Stimulated activated CD8-positive, alpha-beta memory T cell treated with anti-CD3 and anti-CD28 coated beads, Interleukin-7, amount 100 ng/mL, for 4 hours (primary cell): ENCODE results near the gene ARHGEF28.

Experiments
- DNase-seq, 2 donors: peaks; one replicate each; pipeline ENCODE4 v3.0.0-alpha.2; 2020; ENCODE audit warnings: low read depth in 2 of 2

Gene ARHGEF28

DNA sequence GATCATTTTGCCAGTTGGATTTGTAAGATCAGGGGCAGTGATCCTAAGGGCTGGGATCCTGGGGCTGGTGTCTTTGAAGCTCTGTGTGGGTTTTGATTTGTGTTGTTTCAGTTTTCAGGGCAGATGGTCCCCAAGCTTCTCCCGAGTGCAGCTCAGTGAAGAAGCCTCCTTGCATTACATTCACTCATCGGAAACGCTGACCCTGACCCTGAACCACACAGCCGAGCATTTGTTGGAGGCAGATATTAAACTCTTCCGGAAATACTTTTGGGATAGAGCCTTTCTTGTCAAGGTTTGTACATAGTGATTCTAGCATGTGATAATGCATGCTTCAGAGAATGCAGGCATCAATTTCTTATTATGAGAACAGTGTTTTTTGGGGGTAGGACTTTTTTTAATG is 150.4 kb downstream of the ARHGEF28 start:
- no peak for DNase-seq

GRCh38 chr5:73777192-73777591 is 151.2 kb downstream of the ARHGEF28 start:
- no peak for DNase-seq

- DNase-seq: no peak
Measured at GRCh38 chr5:73780302-73781080, 154.5 kb downstream of the ARHGEF28 start.

- no peak for DNase-seq
Measured at GRCh38 chr5:73781107-73781768, 155.2 kb downstream of the ARHGEF28 start.

- no peak for DNase-seq
Measured at GRCh38 chr5:73783828-73784227, 157.8 kb downstream of the ARHGEF28 start.

DNA sequence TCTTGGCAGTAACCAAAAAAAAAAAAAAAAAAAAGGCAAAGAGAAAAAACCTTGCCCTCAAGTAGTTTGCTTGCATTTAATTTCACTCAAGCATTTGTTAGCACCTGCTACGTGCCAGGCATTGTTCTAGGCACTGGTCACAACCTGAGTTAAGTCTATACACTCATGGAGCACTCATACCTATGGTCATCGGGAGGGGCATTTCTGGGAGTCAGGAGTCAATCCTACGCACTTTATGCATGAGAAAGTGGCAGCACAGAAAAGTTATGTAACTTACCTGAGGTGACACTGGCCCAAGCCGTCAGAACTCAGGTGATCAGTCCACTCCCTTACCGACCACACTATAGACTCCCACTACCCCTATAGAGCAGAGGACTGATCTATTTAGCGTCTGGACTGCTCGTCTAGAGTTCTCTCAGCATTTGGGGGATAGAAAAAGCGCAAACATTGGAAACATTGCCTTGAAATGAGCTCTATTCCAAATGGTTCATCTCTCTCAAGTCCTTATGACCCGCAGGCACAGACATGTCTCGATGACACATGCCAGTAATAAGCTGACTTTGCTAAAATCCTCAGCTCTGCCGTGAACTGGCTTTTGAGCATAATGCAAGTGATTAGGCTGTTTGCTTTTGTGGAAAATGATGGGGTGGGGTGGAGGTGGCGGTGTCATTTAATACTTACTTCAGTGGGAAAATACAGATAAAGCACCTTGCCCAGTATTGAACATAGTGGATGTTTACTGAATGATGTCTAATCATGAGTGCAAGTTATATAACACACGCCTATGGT is 160.2 kb downstream of the ARHGEF28 start:
- DNase-seq: no peak

DNA sequence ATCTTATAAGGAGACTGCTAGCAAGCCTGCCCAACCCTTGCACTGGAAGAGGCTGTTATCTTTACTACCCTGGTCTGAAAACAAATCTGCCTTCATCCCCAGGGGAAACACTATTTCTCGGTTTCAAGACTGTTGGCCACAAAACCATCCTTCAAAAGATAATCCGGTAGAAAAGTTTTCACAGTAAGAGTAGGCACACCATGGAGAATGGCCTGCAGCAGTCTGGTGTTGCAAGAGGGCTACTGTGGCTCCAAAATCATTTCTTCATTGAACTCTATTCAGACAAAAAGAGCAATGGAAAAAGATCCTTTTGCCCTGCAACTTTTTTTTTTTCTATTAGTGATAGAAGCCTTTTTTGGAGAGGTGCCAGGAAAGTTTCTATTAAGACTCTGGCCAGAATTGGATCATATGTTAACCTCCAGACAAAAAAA is 163.9 kb downstream of the ARHGEF28 start:
- DNase-seq: no peak

DNA sequence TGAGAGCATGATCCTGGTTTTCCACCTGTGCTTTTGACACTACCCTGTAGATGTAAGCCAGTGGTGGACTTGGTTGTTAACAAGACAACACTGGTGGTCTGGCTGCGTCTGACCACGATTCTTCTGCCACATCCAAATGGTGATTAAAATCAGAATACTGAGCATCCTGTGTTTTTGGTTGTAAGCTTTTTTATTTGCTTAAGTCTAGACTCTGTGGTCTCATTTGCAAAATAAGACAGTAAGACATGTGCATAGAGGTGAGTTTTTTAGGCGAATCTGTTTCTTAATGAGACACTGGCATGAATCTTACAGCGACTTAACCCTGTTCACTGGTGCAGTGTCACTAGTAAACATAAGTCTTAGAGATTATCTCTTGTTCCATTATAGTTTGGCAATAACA is 165.4 kb downstream of the ARHGEF28 start:
- no peak for DNase-seq

GRCh38 chr5:73792687-73793320 is 166.8 kb downstream of the ARHGEF28 start:
- DNase-seq: peak; percentile 26 to 34

DNA sequence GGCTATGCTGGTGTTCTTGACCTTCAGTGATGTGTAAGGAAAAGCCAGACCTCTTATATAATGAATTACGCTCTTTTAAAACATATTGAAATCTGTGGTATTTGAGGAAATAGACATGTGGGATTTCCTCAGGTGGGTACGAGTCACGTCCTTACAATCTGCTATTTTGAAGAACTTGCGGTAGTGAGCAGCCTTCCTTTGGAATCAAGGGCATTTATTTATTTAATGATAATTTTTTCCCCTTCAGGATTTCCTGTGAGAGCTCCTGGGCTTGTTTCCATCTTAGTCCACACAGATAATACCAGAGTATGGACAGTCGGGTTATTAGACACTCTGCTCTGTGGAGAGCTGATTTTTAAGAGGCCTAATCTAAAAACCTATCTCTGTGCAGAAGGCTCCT is 167.9 kb downstream of the ARHGEF28 start:
- no peak for DNase-seq

DNA sequence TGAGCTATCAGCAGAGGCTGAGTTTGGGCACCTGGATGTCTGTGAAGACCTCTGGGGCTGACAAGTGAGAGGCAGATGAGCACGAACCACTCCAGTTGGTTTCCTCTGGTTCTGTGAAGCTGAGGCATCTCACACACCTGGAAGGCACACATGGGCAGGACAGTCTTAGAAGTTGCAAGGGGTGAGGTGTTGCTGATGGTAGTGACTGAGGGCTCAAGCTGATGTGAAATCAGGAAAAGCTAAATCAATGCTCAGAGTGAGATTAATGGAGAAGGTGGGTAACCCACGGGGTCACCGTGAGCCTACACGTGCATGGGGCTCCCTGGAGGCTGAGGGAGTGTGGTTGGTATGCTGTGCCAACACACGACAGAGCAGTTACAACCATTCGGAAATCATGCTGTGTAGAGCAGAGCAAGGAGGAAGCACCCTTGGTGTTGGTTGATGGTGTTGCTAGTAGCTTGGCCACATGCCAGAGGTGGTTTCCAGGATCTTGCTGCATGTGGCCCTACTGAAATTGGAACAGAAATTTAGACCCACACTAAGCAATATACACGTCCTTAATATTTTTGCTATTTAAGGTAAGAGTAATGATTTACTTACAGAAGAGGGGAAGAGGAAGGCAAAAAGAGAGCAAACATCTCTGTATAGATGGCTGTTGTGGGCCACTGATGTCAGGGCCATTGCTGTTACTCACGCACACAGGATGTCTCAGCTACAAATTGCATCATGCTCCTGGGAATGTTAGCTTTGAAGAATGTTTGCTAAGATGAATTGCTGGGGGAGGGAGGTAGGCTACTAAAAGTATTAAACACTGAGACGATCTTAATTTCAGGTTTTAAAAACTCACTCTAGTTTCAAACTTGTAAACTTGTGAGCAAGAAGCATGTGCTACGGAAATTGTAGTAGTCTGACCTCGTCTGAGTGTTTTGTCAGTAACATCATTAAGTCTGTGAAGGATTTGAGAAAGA is 170.5 kb downstream of the ARHGEF28 start:
- DNase-seq: peak in 1 of 2 donors; percentile 5

DNA sequence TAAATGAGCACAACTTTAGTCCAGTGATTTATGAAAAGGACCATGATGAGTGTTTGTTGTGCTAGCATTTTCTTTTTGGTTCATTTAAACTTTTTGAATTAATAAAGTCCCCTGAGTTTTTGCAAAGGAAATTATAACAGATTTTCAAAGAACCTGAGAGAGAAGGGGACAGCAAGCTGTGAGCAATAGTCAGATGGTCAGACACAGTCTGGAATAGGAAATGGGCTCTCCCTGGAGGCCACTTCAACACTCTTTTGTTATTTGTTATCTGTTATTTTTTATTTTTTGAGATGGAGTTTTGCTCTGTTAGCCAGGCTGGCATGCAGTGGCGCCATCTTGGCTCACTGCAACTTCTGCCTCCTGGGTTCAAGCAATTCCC is 171.1 kb downstream of the ARHGEF28 start:
- DNase-seq: no peak

- DNase-seq: no peak
Measured at GRCh38 chr5:73799401-73799972, 173.5 kb downstream of the ARHGEF28 start.

DNA sequence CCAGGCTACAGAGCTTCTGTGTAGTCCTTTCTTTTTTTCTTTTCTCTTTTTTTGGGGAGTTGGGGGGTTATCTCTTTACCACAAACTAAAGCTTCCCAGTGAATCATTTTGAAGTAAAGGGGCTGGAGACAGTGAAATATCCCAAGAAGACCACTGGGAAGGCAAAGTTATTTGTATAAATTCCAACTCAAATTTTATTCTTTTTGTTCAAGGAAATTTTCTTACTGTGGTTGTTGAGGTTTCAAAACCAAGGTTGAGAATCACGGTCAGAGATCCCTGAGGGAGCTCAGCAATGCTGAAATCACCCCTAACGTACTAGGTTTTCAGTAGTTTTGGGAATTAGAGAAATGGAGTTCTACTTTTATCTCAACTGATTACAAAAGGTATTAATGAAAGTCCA is 175.7 kb downstream of the ARHGEF28 start:
- no peak for DNase-seq

GRCh38 chr5:73805449-73805848 is 179.5 kb downstream of the ARHGEF28 start:
- DNase-seq: no peak

- DNase-seq: no peak
Measured at GRCh38 chr5:73808911-73809310, 182.9 kb downstream of the ARHGEF28 start.

DNA sequence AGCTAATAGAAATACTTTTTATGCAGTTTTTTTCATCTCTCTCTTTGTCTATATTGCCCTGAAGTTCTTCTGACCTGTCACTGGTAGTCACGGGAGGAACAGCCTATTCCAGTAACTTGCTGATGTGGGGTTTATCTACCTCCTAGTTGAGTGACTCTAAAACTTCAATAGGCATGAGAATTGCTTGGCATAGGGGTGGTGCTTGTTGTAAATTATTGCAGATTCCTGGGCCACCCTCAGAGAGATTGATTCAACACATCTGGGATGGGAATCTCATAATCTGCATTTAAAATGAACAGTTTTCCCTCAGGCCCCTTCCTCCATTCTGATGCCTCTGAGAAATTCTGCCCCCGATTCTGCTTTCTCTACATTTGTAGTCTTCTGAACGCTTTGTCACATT is 184.4 kb downstream of the ARHGEF28 start:
- DNase-seq: no peak

DNA sequence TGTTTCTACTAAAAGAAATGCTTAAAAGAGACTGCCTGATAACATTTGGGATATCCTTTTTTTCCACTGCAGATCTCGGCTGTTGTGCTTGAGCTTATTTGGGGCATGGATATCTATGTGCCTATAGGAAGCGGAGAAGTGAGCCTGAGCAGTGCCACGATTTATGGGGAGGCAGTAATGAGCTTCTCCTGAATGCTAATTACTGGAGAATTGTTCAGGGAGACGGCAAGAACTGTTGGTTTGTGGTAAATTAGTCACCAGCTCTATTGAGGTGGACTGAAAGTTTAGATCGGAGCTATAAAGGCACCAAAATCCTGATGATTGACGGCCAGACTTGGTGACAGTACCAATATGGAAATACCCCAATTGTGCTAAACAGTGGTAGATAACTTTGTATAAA is 186.5 kb downstream of the ARHGEF28 start:
- no peak for DNase-seq

DNA sequence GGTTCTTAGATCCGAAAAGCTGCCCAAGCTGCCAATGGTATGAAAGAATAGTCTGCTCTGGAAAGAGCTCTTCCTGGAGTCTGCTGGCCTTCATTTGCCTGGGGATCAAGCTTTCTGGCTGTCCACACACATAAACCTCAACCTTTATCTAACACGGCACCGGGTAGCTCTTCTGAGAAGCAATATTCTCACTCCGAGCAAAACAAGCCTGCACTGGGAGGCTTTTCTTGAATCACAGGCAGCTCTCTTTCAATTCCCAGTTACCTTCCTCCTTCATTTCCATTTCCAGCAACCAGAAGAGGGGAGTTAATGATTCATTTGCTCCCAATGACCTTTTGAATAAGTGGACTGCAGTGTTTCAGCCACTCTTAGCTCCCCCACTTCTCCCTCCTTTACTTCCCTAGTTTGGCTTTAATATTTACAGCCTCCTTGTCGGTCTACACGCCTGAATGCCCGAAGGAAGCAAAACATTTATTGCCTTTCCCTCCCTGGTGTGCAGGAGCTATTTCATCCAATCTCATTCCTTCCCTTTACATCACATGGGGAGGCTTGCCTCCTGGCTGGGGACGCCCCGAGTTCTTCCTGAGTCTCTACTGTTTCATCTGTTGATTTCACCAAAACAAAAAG is 187.1 kb downstream of the ARHGEF28 start:
- DNase-seq: no peak

GRCh38 chr5:73814233-73814846 is 188.3 kb downstream of the ARHGEF28 start:
- DNase-seq: no peak
